ENCODE results near the gene HCST. TPM values are rescaled to one million over a fixed set of nuclear protein-coding genes. Genes with fewer than 3 reads are reported as not detected.

The HCST gene
- total RNA-seq, 1 donor from 2014 or later = not detected

- no peak for DNase-seq (ENCODE audit: low read depth)
- TF ChIP-seq CTCF (conservative IDR thresholded peaks at IDR 0.05; ENCODE audit: low read depth, low read length) = no peak
- no peak overlapping the region for H3K4me3 ChIP-seq (ENCODE audit: low read depth, low read length)
Measured at GRCh38 chr19:35879770-35880317, 22.5 kb upstream of the HCST start.

GRCh38 chr19:35882114-35882832 is 20.1 kb upstream of the HCST start:
- H3K4me3 ChIP-seq (ENCODE audit: low read depth, low read length) = no peak overlapping the region
- DNase-seq (ENCODE audit: low read depth) = peak; percentile 40
- peak; percentile 64 for TF ChIP-seq CTCF (conservative IDR thresholded peaks at IDR 0.05; ENCODE audit: low read depth, low read length)

- DNase-seq (ENCODE audit: low read depth) = no peak
- H3K4me3 ChIP-seq (ENCODE audit: low read depth, low read length) = no peak overlapping the region
- TF ChIP-seq CTCF (conservative IDR thresholded peaks at IDR 0.05; ENCODE audit: low read depth, low read length) = no peak
Measured at GRCh38 chr19:35883882-35884281, 18.4 kb upstream of the HCST start.

DNA sequence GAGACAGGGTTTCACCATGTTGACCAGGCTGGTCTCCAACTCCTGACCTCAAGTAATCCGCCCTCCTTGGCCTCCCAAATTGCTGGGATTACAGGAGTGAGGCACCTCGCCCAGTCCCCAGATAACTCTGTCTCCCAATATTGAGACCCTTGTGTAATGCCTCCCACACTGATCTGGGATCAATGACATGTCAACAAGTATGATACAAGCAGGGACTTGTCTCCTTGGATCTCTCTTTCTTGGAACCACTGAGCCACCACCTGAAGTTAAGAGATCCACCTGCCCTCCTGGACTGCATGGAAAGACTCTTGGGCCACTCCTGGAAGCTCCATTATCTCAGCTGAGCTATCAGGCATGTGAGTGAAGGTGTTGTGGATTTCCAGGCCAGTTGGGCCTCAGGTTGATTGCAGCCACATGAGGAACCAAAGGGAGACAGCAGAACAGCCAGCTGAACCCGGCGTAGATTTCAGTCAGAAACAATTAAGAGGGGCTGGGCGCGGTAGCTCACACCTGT is 17.0 kb upstream of the HCST start:
- no peak overlapping the region for H3K4me3 ChIP-seq (ENCODE audit: low read depth, low read length)
- no peak for TF ChIP-seq CTCF (conservative IDR thresholded peaks at IDR 0.05; ENCODE audit: low read depth, low read length)
- no peak for DNase-seq (ENCODE audit: low read depth)

DNA sequence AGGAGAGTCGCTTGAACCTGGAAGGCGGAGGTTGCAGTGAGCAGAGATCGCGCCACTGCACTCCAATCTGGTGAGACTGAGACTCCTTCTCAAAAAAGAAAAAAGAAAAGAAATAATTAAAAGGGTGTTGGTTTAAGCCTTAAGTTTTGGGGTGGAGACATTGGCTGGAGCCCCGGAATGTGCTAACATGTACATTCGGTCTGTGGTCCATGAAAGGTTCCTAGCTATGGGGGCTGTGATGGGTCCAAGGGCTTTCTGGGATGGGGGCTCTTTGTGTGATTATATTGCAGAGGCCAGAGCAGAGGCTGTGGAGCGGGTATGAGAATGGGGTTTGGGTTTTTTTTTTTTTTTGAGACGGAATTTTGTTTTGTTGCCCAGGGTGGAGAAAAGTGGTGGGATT is 16.4 kb upstream of the HCST start:
- no peak for DNase-seq (ENCODE audit: low read depth)
- no peak overlapping the region for H3K4me3 ChIP-seq (ENCODE audit: low read depth, low read length)
- no peak for TF ChIP-seq CTCF (conservative IDR thresholded peaks at IDR 0.05; ENCODE audit: low read depth, low read length)

DNA sequence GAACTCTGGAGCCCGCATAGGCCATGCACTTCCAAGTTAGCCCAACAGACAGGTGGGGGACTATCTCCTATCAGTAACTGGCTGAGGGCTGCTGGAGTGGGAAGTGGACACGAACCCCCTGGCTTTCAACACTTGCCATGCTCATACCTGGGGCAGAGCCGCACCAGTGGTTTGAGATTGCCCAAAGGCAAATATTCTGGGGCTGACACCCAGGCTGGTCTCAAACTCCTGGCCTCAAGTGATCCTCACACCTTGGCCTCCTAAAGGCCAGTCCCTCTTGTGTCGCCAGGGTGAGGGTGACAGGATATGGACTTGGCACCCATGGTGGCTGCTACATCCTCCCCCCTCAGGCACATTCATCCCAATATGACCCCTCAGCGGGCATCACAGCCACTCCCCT is 15.1 kb upstream of the HCST start:
- no peak overlapping the region for H3K4me3 ChIP-seq (ENCODE audit: low read depth, low read length)
- DNase-seq (ENCODE audit: low read depth) = no peak
- TF ChIP-seq CTCF (conservative IDR thresholded peaks at IDR 0.05; ENCODE audit: low read depth, low read length) = no peak

GRCh38 chr19:35888398-35888797 is 13.9 kb upstream of the HCST start:
- H3K4me3 ChIP-seq (ENCODE audit: low read depth, low read length) = no peak overlapping the region
- no peak for DNase-seq (ENCODE audit: low read depth)
- no peak for TF ChIP-seq CTCF (conservative IDR thresholded peaks at IDR 0.05; ENCODE audit: low read depth, low read length)
